ENCODE measurements around the gene CHD5.

The CHD5 gene

GRCh38 chr1:6130036-6130435 is 50.1 kb downstream of the CHD5 start:
- H3K4me1 ChIP-seq (ENCODE audit: control insufficient read depth, insufficient read depth, low read length): peaks cover 5% of the 10 kb centered on the region
- no peaks in the 10 kb centered on the region for H3K27me3 ChIP-seq (ENCODE audit: control insufficient read depth in 1 of 2, insufficient read depth in 2 of 2, low read length in 2 of 2)
- H3K36me3 ChIP-seq (ENCODE audit: control insufficient read depth in 2 of 2, insufficient read depth in 2 of 2, low read length in 2 of 2): no peaks in the 10 kb centered on the region
- H3K4me3 ChIP-seq (ENCODE audit: low read length in 2 of 2): no peak overlapping the region
- no peak overlapping the region for H3K27ac ChIP-seq (ENCODE audit: low read length)
- H3K9me3 ChIP-seq (ENCODE audit: control insufficient read depth in 2 of 2, low read length in 2 of 2): peaks cover 0 to 7% of the 10 kb centered on the region in 2 donors
- no peak overlapping the region for H3K9ac ChIP-seq (ENCODE audit: low read length in 2 of 2)

GRCh38 chr1:6129313-6129712 is 50.8 kb downstream of the CHD5 start:
- Histone ChIP-seq H3K9ac (ENCODE audit: low read length in 2 of 2) (no peak overlapping the region), H3K4me1 (ENCODE audit: control insufficient read depth, insufficient read depth, low read length) (peaks cover 5% of the 10 kb centered on the region), H3K9me3 (ENCODE audit: control insufficient read depth in 2 of 2, low read length in 2 of 2) (peaks cover 0 to 7% of the 10 kb centered on the region in 2 donors), H3K4me3 (ENCODE audit: low read length in 2 of 2) (no peak overlapping the region), H3K36me3 (ENCODE audit: control insufficient read depth in 2 of 2, insufficient read depth in 2 of 2, low read length in 2 of 2) (no peaks in the 10 kb centered on the region), H3K27ac (ENCODE audit: low read length) (no peak overlapping the region), H3K27me3 (ENCODE audit: control insufficient read depth in 1 of 2, insufficient read depth in 2 of 2, low read length in 2 of 2) (no peaks in the 10 kb centered on the region)

GRCh38 chr1:6128276-6129081 is 51.6 kb downstream of the CHD5 start:
- no peak overlapping the region for H3K9ac ChIP-seq (ENCODE audit: low read length in 2 of 2)
- no peaks in the 10 kb centered on the region for H3K36me3 ChIP-seq (ENCODE audit: control insufficient read depth in 2 of 2, insufficient read depth in 2 of 2, low read length in 2 of 2)
- H3K27me3 ChIP-seq (ENCODE audit: control insufficient read depth in 1 of 2, insufficient read depth in 2 of 2, low read length in 2 of 2): no peaks in the 10 kb centered on the region
- H3K27ac ChIP-seq (ENCODE audit: low read length): no peak overlapping the region
- peaks cover 5% of the 10 kb centered on the region for H3K4me1 ChIP-seq (ENCODE audit: control insufficient read depth, insufficient read depth, low read length)
- H3K4me3 ChIP-seq (ENCODE audit: low read length in 2 of 2): no peak overlapping the region
- H3K9me3 ChIP-seq (ENCODE audit: control insufficient read depth in 2 of 2, low read length in 2 of 2): peaks cover 0 to 7% of the 10 kb centered on the region in 2 donors

GRCh38 chr1:6127587-6128163 is 52.4 kb downstream of the CHD5 start:
- Histone ChIP-seq H3K9me3 (ENCODE audit: control insufficient read depth in 2 of 2, low read length in 2 of 2) (peaks cover 0 to 7% of the 10 kb centered on the region in 2 donors), H3K27ac (ENCODE audit: low read length) (no peak overlapping the region), H3K4me1 (ENCODE audit: control insufficient read depth, insufficient read depth, low read length) (peaks cover 5% of the 10 kb centered on the region), H3K4me3 (ENCODE audit: low read length in 2 of 2) (peak overlapping the region; percentile 25 to 64), H3K9ac (ENCODE audit: low read length in 2 of 2) (no peak overlapping the region), H3K36me3 (ENCODE audit: control insufficient read depth in 2 of 2, insufficient read depth in 2 of 2, low read length in 2 of 2) (no peaks in the 10 kb centered on the region), H3K27me3 (ENCODE audit: control insufficient read depth in 1 of 2, insufficient read depth in 2 of 2, low read length in 2 of 2) (no peaks in the 10 kb centered on the region)

GRCh38 chr1:6126521-6127067 is 53.5 kb downstream of the CHD5 start:
- Histone ChIP-seq H3K4me3 (ENCODE audit: low read length in 2 of 2) (no peak overlapping the region), H3K27ac (ENCODE audit: low read length) (no peak overlapping the region), H3K36me3 (ENCODE audit: control insufficient read depth in 2 of 2, insufficient read depth in 2 of 2, low read length in 2 of 2) (no peaks in the 10 kb centered on the region), H3K9me3 (ENCODE audit: control insufficient read depth in 2 of 2, low read length in 2 of 2) (no peaks in the 10 kb centered on the region), H3K9ac (ENCODE audit: low read length in 2 of 2) (no peak overlapping the region), H3K27me3 (ENCODE audit: control insufficient read depth in 1 of 2, insufficient read depth in 2 of 2, low read length in 2 of 2) (no peaks in the 10 kb centered on the region), H3K4me1 (ENCODE audit: control insufficient read depth, insufficient read depth, low read length) (peaks cover 5% of the 10 kb centered on the region)

GRCh38 chr1:6126028-6126427 is 54.1 kb downstream of the CHD5 start:
- Histone ChIP-seq H3K4me1 (ENCODE audit: control insufficient read depth, insufficient read depth, low read length) (peaks cover 5% of the 10 kb centered on the region), H3K9me3 (ENCODE audit: control insufficient read depth in 2 of 2, low read length in 2 of 2) (no peaks in the 10 kb centered on the region), H3K4me3 (ENCODE audit: low read length in 2 of 2) (no peak overlapping the region), H3K36me3 (ENCODE audit: control insufficient read depth in 2 of 2, insufficient read depth in 2 of 2, low read length in 2 of 2) (no peaks in the 10 kb centered on the region), H3K27me3 (ENCODE audit: control insufficient read depth in 1 of 2, insufficient read depth in 2 of 2, low read length in 2 of 2) (no peaks in the 10 kb centered on the region), H3K27ac (ENCODE audit: low read length) (no peak overlapping the region), H3K9ac (ENCODE audit: low read length in 2 of 2) (no peak overlapping the region)

GRCh38 chr1:6125366-6125765 is 54.8 kb downstream of the CHD5 start:
- no peaks in the 10 kb centered on the region for H3K9me3 ChIP-seq (ENCODE audit: control insufficient read depth in 2 of 2, low read length in 2 of 2)
- H3K27me3 ChIP-seq (ENCODE audit: control insufficient read depth in 1 of 2, insufficient read depth in 2 of 2, low read length in 2 of 2): no peaks in the 10 kb centered on the region
- no peaks in the 10 kb centered on the region for H3K36me3 ChIP-seq (ENCODE audit: control insufficient read depth in 2 of 2, insufficient read depth in 2 of 2, low read length in 2 of 2)
- peaks cover 5% of the 10 kb centered on the region for H3K4me1 ChIP-seq (ENCODE audit: control insufficient read depth, insufficient read depth, low read length)
- H3K9ac ChIP-seq (ENCODE audit: low read length in 2 of 2): no peak overlapping the region
- H3K4me3 ChIP-seq (ENCODE audit: low read length in 2 of 2): no peak overlapping the region
- no peak overlapping the region for H3K27ac ChIP-seq (ENCODE audit: low read length)

GRCh38 chr1:6124746-6125365 is 55.3 kb downstream of the CHD5 start:
- no peak overlapping the region for H3K27ac ChIP-seq (ENCODE audit: low read length)
- H3K27me3 ChIP-seq (ENCODE audit: control insufficient read depth in 1 of 2, insufficient read depth in 2 of 2, low read length in 2 of 2): no peaks in the 10 kb centered on the region
- no peaks in the 10 kb centered on the region for H3K9me3 ChIP-seq (ENCODE audit: control insufficient read depth in 2 of 2, low read length in 2 of 2)
- H3K9ac ChIP-seq (ENCODE audit: low read length in 2 of 2): no peak overlapping the region
- no peak overlapping the region for H3K4me3 ChIP-seq (ENCODE audit: low read length in 2 of 2)
- H3K36me3 ChIP-seq (ENCODE audit: control insufficient read depth in 2 of 2, insufficient read depth in 2 of 2, low read length in 2 of 2): no peaks in the 10 kb centered on the region
- H3K4me1 ChIP-seq (ENCODE audit: control insufficient read depth, insufficient read depth, low read length): peaks cover 5% of the 10 kb centered on the region

- H3K27me3 ChIP-seq (ENCODE audit: control insufficient read depth in 1 of 2, insufficient read depth in 2 of 2, low read length in 2 of 2): no peaks in the 10 kb centered on the region
- no peak overlapping the region for H3K4me3 ChIP-seq (ENCODE audit: low read length in 2 of 2)
- H3K27ac ChIP-seq (ENCODE audit: low read length): no peak overlapping the region
- H3K9me3 ChIP-seq (ENCODE audit: control insufficient read depth in 2 of 2, low read length in 2 of 2): no peaks in the 10 kb centered on the region
- peaks cover 5% of the 10 kb centered on the region for H3K4me1 ChIP-seq (ENCODE audit: control insufficient read depth, insufficient read depth, low read length)
- H3K9ac ChIP-seq (ENCODE audit: low read length in 2 of 2): no peak overlapping the region
- no peaks in the 10 kb centered on the region for H3K36me3 ChIP-seq (ENCODE audit: control insufficient read depth in 2 of 2, insufficient read depth in 2 of 2, low read length in 2 of 2)
Observed at GRCh38 chr1:6124341-6124740, 55.8 kb downstream of the CHD5 start.

GRCh38 chr1:6123816-6124215 is 56.3 kb downstream of the CHD5 start:
- Histone ChIP-seq H3K4me3 (ENCODE audit: low read length in 2 of 2) (no peak overlapping the region), H3K9ac (ENCODE audit: low read length in 2 of 2) (no peak overlapping the region), H3K27me3 (ENCODE audit: control insufficient read depth in 1 of 2, insufficient read depth in 2 of 2, low read length in 2 of 2) (no peaks in the 10 kb centered on the region), H3K27ac (ENCODE audit: low read length) (no peak overlapping the region), H3K36me3 (ENCODE audit: control insufficient read depth in 2 of 2, insufficient read depth in 2 of 2, low read length in 2 of 2) (no peaks in the 10 kb centered on the region), H3K4me1 (ENCODE audit: control insufficient read depth, insufficient read depth, low read length) (peaks cover 5% of the 10 kb centered on the region), H3K9me3 (ENCODE audit: control insufficient read depth in 2 of 2, low read length in 2 of 2) (no peaks in the 10 kb centered on the region)
